IPS-NIHi7 (cell line): Measurements from ENCODE around the gene HLA-DMA.

Experiments
- DNase-seq: peaks from one replicate; pipeline ENCODE4 v3.0.0; 2012; ENCODE audit warnings: mixed read lengths; ENCODE audit errors: extremely low spot score

Gene HLA-DMA

DNA sequence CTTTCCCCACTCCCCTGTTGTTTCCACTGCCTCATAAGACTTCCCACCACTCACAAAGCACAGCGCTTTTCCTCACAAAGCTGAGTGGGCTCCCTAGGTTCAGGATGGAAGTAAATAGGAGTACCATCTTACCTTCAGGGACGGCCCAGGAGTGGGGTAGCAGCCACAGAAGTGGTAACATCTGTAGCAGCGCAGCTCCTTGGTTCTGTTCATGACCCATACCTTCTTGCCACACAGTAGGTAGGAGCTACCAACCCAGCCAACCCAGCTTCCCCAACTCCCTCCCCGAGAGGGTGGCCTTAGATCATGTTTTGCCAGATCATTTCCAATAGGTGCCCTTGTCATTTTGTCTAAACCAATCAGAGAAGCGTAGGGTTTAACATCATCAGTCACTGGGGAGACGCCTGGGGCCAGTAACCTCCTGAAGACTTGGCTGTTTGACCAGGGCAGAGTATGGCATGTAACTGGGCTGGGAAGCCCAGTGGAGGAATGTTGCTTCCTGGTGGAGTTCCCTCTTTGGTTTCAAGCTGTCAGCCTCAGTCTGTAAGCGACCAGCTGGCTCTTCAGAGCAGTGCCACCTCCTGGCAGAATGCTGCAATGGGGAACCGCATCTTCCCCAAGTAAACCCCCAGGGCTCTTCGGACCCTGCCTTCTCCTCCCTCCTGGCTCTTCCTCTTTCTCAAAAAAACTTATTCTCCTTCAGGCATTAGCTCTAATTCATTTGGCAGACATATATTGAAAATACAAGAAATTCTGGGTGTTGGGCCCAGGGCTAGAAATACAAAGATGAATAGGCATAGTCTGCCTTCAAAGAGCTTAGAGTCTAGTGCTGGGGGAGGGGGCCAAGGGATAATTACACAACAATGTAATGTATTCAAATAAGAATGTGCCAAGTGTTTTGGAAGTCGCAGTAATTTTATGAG, at the start of gene HLA-DMA:
Gene HLA-DMA, minus strand, starts transcription at position 281 of the 923 bp plus-strand sequence. Its CDS starts 61 bp downstream, at position 220.
- DNase-seq = peak; percentile 85

- no peak for DNase-seq
Measured at GRCh38 chr6:33001685-33002084, 48.8 kb upstream of the HLA-DMA start.

GRCh38 chr6:33000055-33000454, 47.2 kb upstream of the HLA-DMA start:
- DNase-seq = peak; percentile 78

GRCh38 chr6:32995448-32995847, 42.6 kb upstream of the HLA-DMA start:
- DNase-seq = no peak

- DNase-seq = no peak
Measured at GRCh38 chr6:32993363-32993973, 40.6 kb upstream of the HLA-DMA start.

- DNase-seq = no peak
Measured at GRCh38 chr6:32991972-32992371, 39.1 kb upstream of the HLA-DMA start.

GRCh38 chr6:32989368-32989767, 36.5 kb upstream of the HLA-DMA start:
- DNase-seq = no peak

DNA sequence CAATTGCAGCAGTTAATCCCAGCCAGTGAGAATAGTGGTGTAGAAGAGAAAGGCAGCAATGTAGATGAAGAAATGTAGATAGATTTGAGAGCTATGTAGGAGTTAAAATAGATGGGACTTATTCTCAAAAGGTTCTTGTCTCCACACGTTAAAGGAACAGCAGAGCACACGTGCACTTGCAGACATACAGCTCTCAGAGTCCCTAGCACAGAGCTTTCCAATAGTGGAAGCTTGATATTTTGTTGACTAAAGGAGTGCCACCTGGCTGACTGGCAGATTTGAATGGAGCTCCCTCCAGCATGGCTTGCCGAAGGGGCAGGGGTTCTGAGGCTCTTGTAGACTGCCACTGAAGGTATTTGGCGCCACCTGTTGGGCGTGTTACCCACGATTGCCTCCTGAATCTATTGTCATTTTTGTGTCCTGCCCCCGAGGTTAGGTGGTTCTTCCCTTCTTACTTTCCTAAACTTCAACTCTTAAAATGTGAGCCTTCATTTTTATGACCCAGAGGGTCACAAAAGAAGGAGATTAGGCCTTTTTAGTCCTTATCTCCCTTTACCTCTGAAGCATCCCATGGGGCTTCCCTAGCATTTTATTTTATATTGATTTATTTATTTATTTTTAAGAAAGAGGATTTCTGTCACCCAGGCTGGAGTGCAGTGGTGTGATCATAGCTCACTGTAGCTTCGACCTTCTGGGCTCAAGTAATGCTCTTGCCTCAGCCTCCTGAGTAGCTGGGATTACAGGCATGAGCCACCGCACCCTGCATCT, 31.9 kb upstream of the HLA-DMA start:
- DNase-seq = peak; percentile 82

- no peak for DNase-seq
Measured at GRCh38 chr6:32983964-32984621, 31.2 kb upstream of the HLA-DMA start.

GRCh38 chr6:32983493-32983848, 30.6 kb upstream of the HLA-DMA start:
- DNase-seq = no peak

DNA sequence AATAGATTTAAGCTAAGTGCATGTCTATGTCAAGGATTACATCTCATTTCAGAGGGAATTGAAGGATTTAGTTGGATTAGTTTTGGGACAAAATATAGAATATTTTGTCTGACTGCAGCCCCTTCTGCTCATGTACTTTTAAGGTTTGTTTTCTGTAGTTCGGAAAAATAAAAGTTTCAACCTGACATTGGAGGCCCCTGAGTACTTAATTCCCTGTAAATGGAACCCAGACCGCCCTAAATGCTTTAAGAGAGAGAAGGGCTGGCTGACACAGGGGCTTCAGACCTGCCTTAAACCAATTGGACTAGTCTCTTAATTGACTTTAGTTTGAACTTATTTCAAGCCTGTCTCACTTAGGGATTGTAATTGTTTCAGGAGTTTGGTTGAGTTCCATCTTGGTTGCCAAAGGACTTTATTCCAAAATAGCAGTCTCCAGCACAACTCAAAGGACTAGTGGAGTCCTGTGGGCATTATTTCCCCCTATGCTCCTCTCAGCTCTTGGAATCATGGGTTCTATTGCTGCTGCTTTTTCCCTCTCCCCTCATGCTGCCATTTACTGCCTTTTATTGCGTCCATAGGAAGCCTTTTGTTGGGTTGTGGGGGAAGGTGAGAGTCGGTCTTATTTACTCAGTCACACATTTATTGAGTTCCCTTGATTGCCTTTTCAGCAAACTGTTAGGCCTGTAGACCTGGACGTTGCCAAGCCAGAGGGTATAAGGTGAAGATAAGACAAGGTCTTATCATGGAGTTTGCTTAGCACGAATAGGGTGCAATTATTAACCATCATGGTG, 30.0 kb upstream of the HLA-DMA start:
- no peak for DNase-seq

DNA sequence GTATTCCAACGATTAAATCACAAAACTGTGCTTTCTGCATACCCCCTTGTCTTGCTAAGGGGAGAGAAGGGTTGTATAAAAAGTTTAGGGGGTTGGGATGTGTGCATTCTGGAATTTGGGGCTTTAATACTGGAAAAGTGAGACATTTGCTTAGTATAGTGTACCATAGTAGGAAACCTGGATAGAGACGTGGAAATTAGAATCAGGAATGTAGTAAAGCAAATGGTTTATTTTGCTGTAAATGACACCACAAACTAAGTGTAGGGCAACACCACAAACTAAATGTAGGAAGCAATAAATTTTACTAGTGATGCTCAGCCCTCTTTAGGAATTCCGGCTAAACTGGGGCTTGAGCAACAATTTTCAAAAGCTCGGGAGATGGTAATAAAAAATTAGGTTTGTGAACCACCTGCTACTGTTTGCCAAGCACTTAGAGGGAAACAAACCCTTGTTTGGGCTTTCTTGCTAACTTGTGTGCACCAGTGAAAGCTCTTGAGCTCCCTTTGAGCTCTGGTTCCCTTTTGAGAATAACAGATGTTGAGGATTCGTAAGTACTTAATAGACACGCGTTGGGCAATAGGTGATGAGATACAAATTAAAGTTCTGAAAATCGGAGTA, 29.3 kb upstream of the HLA-DMA start:
- DNase-seq = no peak

DNA sequence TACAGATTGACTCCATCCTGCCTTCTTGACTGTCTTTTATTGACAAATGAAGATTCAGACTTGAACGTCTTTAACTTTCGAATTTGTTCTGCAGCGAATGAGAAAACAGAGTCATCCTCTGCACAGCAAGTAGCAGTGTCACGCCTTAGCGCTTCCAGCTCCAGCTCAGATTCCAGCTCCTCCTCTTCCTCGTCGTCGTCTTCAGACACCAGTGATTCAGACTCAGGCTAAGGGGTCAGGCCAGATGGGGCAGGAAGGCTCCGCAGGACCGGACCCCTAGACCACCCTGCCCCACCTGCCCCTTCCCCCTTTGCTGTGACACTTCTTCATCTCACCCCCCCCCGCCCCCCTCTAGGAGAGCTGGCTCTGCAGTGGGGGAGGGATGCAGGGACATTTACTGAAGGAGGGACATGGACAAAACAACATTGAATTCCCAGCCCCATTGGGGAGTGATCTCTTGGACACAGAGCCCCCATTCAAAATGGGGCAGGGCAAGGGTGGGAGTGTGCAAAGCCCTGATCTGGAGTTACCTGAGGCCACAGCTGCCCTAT, 27.7 kb upstream of the HLA-DMA start:
- no peak for DNase-seq

- DNase-seq = no peak
Measured at GRCh38 chr6:32979720-32980487, 27.0 kb upstream of the HLA-DMA start.

GRCh38 chr6:32977953-32978324, 25.0 kb upstream of the HLA-DMA start:
- DNase-seq = no peak

DNA sequence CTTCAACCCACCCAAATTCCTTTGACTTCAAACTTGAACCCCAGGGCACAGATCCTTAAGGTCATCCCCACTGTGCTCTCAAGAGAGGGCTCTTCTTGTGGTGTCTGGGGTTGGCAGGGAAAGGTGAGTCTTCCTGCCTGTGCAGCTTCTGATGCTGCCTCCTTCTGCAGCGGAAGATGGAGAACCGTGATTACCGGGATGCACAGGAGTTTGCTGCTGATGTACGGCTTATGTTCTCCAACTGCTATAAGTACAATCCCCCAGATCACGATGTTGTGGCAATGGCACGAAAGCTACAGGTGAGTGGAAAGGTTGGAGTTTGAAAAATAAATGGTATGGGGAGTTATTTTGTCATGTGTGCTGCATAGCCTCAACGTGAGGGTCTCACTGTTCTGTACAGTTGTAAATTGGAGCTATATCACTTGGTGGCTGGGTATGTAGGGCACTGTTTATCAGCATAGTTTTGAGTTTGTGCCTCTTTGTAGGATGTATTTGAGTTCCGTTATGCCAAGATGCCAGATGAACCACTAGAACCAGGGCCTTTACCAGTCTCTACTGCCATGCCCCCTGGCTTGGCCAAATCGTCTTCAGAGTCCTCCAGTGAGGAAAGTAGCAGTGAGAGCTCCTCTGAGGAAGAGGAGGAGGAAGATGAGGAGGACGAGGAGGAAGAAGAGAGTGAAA, 24.5 kb upstream of the HLA-DMA start:
- no peak for DNase-seq

GRCh38 chr6:32976334-32977069, 23.6 kb upstream of the HLA-DMA start:
- DNase-seq = no peak

DNA sequence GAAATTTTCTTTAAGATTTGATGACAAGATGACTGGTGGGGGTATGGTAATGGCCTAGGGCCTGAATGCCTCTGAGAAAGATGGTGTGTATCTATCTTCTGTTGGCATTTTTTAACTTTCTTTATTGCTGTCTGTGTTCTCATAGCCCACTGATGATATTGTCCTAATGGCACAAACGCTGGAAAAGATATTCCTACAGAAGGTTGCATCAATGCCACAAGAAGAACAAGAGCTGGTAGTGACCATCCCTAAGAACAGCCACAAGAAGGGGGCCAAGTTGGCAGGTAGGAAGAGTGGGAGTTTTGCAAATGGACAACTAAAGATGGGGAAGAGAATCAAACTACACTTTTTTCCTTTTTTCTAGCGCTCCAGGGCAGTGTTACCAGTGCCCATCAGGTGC, 23.0 kb upstream of the HLA-DMA start:
- DNase-seq = no peak
